NCI-H2227 treated with DMSO at 0.1 percent for 48 hours (cell line): ENCODE measurements around the gene COMTD1.
A peak's percentile ranks its signal among the peaks of the same experiment; 100 is the strongest.

ENCODE experiments used
- DNase-seq: peaks from one replicate; lab custom pipeline; 2025; lab: John Stamatoyannopoulos, UW

Gene COMTD1

DNA sequence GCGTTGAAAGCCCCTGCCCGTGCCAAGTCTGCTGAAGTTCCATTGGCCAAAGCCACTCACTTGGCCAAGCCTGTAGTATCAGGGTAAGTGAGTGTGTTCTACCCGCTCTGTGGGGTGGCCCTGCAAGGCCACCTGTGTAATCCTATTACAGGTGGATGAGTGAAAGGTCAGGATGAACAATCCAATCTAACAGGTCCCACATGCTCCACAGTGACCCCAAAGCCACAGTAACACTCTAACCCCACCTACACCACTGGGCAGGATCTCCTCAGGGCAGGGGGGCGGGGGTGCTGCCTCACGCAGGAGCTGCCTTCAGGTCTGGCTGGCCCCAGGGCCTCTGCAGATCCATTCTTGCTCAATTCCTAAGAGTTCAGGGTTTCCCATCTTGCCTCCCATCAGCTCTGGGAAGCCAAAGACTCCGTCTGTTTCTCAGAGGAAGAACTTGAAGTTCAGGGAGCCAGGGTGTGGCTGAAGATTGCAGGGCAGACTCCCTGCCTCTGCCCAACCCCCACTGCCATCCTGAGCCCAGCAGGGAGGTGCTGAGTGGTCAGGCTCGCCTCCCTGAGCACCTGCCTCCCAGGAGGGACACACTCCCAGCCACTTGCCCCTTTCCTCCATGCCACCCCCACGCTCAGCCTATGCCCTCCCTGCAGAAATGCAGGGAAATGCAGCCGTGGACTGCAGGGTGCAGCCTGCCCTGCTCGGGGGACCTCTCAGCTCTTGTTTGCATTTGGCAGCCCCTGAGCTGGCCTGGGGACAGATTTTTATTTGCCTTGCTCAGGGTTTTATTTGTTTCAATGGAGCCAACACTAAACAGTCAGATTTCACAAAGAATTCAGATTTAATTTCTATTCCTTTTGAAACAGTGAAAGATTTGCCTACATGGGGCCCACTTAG is 9.8 kb upstream of the COMTD1 start:
- DNase-seq, result no peak

- no peak for DNase-seq
These were observed 9.0 kb upstream of the COMTD1 start for GRCh38 chr10:75244487-75245353.

GRCh38 chr10:75243426-75243825 is 7.7 kb upstream of the COMTD1 start:
- DNase-seq, result no peak

DNA sequence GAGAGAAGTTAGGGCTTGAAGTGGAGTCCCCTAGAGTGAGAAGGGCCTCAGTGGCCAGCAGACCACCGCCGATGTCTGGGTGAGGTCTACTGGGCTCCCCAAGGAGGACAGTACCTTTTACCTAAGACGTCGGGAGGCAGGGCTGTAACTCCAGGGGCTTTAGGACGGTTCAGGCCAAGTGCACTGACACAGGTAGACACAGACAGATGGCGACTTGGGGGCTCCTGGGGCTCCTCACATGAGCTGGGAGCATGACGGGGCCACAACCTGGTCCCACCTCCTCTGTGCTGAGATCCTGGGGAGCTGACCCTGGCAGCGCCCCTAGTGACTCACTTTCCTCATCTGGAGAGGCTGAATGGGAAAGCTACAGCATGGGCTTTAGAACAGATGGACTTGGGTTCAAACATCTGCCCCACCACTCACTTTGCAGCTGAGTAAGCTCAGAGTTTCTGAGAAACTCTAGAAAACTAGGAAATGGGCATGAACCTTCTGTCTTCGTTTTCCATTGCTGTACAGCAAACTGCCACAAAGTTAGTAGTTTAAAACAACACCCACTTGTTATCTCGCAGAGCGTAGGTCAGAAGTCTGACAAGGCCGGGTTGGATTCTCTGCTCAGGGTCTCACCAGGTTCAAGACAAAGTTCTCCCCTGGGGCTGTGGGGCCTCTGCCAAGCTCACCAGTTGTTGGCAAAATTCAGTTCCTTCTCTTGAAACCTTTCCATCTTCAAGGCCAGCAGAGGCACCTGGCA is 4.7 kb upstream of the COMTD1 start:
- DNase-seq, result no peak

DNA sequence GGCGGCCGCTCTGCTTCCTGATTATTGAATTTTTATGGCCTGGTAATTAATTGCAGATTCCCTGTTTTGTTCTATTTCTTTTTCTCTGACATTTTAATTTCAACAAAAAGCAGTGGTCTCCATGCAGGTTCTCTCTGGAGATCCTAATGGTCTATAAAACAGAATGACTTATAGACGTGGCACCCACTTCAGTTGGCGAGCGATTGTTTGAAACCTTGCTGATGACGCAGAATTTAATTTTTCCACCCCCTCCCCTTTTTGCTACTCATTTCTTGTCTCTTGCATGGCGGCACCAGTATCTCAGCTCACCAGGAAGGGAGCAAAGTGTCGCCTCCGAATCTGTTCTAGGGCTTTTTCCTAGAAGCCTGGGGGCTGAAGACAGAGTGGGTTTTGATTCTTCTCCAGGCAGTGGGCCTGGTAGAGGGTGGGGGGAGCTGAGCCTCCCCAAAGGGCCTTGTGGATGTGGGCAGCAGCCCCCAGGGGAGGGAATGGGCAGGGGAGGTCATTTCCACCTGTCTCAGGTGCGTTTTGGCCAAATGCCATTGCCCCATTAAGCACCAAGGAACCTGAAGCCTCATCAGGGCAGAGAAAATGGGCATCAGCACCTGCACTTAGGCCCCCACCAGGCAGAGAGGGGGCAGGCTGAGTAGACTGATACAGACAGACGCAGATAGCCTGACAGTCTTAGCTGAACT is 3.5 kb upstream of the COMTD1 start:
- no peak for DNase-seq

GRCh38 chr10:75238182-75239095 is 2.7 kb upstream of the COMTD1 start:
- no peak for DNase-seq

GRCh38 chr10:75236178-75236825 is 545 bp upstream of the COMTD1 start:
- DNase-seq, result no peak

DNA sequence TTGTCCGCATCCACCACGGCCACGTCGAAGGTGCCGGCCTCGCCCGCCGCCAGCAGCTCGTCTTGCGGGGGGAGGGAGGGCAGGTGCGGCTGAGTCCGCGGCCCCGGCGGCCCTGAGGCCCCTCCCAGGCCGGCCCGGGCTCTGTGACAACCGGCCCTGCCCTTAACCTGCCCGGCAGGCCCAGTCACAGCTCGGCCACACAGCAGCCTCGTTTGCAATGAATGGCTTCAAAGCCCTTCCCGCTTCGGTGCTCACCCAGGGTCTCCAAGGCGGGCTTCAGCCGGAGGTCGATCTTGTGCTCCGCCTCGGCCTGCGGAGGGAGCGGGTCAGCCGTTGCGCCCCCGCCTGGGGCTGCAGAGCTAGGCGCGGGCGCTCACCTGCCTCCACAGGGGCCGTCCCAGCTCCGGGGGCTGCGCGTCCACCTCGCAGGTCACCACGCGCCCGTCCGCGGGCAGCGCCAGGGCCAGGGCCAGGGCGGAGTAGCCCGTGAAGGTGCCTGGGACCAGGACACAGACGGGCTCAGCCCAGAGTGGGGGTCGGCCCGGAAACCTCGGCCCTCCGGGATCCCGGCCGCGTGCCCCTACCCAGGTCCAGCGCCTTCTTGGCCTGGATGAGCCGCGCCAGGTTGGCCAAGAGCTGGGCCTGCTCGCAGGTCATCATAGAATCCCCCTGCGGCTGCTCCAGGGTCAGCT is 928 bp downstream of the COMTD1 start:
- DNase-seq, result peak; percentile 45

DNA sequence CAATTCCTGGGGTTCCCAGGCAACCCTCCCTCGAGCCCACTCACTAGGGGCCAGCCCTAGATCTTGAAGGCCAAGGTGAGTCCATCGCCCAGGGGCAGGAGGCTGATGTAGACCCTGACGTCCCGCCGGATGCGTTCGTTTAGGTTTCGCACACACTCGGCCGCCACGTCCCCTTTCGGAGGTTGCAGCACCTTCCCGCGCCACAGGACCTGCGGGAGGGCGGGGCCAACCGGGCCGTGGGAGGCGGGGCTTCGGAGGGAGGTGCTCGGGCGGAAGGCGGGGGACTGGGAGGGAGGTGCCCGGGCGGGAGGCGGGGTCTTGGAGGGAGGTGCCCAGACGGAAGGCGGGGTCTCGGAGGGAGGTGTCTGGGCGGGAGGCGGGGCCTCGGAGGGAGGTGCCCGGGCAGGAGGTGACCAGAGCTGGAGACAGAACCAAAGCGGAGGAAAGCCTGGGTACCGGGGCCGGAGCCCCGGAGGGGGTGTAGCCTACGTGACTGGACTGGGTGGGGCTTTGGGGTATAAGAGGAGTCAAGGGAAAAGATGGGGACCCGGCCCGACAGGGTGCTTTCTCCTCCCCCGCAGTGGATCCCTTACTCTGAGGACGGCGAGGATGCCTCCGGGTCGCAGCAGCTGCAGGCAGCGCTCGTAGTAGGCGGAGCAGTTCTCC is 1.6 kb downstream of the COMTD1 start:
- peak; percentile 65 for DNase-seq

- DNase-seq, result no peak
These were observed 2.2 kb downstream of the COMTD1 start for GRCh38 chr10:75233444-75234016.

- DNase-seq, result no peak
These were observed 3.8 kb downstream of the COMTD1 start for GRCh38 chr10:75231672-75232581.

GRCh38 chr10:75230600-75231038 is 5.1 kb downstream of the COMTD1 start:
- DNase-seq, result peak; percentile 61

DNA sequence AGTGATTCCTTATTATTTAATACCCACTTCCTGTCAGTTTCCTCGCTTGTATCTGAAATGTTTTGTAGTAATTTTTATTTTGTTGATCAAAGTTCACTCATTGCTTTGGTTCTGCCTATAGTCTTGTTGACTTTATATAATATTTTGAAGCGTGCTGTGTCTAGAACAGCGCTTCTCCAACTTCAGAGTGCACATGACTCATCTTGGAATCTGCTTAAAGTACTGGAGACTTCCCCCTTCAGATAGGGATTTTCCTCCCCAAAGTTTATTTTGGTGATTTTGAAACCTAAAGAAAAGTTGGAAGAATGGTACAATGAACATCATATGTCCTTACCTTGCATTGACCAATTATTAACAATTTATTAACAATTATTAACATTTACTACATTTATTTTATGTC is 5.8 kb downstream of the COMTD1 start:
- DNase-seq, result no peak

- DNase-seq, result no peak
These were observed 6.9 kb downstream of the COMTD1 start for GRCh38 chr10:75228834-75229233.

- DNase-seq, result no peak
These were observed 7.5 kb downstream of the COMTD1 start for GRCh38 chr10:75228278-75228677.

DNA sequence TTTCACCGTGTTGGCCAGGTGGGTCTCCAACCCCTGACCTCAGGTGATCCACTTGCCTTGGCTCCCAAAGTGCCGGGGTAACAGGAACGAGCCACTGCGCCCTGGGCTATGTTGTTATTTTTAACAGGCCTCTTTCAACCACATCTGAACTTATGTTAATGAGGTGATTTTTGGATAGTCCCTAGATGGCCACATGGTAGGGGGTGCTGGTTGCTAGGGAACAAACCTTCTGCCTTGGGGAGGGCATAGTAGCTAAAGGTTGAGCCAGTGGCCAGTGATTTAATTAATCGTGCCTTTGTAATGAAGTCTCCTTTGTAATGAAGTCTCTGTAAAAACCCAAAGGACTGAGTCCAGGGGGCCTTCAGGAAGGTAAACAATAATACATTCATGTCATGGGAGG is 9.1 kb downstream of the COMTD1 start:
- DNase-seq, result no peak

- no peak for DNase-seq
These were observed 9.7 kb downstream of the COMTD1 start for GRCh38 chr10:75226095-75226494.
